Hepatocyte (in vitro differentiated cells): ENCODE data around the gene LNX2.

Experiments
- EZH2 ChIP-seq: fragments of 200-600 bp; sonication (generic); IDR thresholded peaks from 2 replicates; pipeline ENCODE4 v1.6.1; 2016; ENCODE audit warnings: antibody characterized with exemption, mild to moderate bottlenecking, borderline replicate concordance
- EZH2phosphoT487 ChIP-seq: fragments of 200-600 bp; sonication (generic); IDR thresholded peaks from one replicate; pipeline ENCODE4 v1.6.1; 2018; ENCODE audit warnings: antibody characterized with exemption, mild to moderate bottlenecking, low read depth, moderate library complexity; ENCODE audit not compliant: unreplicated experiment, severe bottlenecking
- TF ChIP-seq, protein P1 (sequence below): fragments of 200-600 bp; sonication (generic); IDR thresholded peaks from 2 replicates; pipeline ENCODE4 v1.5.1; 2016; ENCODE audit warnings: antibody characterized with exemption, mild to moderate bottlenecking; ENCODE audit not compliant: poor library complexity

- TF ChIP-seq, protein P1, sequence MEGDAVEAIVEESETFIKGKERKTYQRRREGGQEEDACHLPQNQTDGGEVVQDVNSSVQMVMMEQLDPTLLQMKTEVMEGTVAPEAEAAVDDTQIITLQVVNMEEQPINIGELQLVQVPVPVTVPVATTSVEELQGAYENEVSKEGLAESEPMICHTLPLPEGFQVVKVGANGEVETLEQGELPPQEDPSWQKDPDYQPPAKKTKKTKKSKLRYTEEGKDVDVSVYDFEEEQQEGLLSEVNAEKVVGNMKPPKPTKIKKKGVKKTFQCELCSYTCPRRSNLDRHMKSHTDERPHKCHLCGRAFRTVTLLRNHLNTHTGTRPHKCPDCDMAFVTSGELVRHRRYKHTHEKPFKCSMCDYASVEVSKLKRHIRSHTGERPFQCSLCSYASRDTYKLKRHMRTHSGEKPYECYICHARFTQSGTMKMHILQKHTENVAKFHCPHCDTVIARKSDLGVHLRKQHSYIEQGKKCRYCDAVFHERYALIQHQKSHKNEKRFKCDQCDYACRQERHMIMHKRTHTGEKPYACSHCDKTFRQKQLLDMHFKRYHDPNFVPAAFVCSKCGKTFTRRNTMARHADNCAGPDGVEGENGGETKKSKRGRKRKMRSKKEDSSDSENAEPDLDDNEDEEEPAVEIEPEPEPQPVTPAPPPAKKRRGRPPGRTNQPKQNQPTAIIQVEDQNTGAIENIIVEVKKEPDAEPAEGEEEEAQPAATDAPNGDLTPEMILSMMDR = no peak
- TF ChIP-seq EZH2 (no peak), EZH2phosphoT487 (no peak)
Observed at GRCh38 chr13:27505792-27506191, 114.5 kb downstream of the LNX2 start.
